GM23338 (cell line): ENCODE results near the gene PLXNA2. TPM values are rescaled to one million over a fixed set of nuclear protein-coding genes. Genes with fewer than 3 reads are reported as not detected.

Experiments used
- ATAC-seq: fragments of 200-7000 bp; cut with Tn5 transposase; 3 replicates; pipeline ENCODE4 v1.9.1; 2020
- DNase-seq: peaks from one replicate; pipeline ENCODE4 v3.0.0-alpha.2; 2015; ENCODE audit warnings: low spot score
- H2AFZ ChIP-seq: fragments of 200-600 bp; sonication (generic); 2 replicates; pipeline ENCODE4 v1.8.0; 2016; ENCODE audit warnings: antibody characterized with exemption, mild to moderate bottlenecking, moderate library complexity
- H3F3A ChIP-seq: fragments of 200-600 bp; sonication (generic); replicated peaks from 2 replicates; pipeline ENCODE4 v1.8.0; 2017; ENCODE audit warnings: antibody characterized with exemption, mixed run types, low read depth
- H3K27ac ChIP-seq: fragments of 200-600 bp; sonication (generic); 2 replicates; pipeline ENCODE4 v1.6.1; 2016; ENCODE audit warnings: low read depth
- H3K27me3 ChIP-seq: fragments of 200-600 bp; sonication (generic); 2 replicates; pipeline ENCODE4 v1.8.0; 2016; ENCODE audit warnings: mild to moderate bottlenecking, mixed run types, moderate library complexity; ENCODE audit not compliant: insufficient read depth
- H3K36me3 ChIP-seq: fragments of 200-600 bp; sonication (generic); 2 replicates; pipeline ENCODE4 v1.8.0; 2016; ENCODE audit warnings: mild to moderate bottlenecking; ENCODE audit not compliant: insufficient read depth
- H3K4me1 ChIP-seq: fragments of 200-600 bp; sonication (generic); 2 replicates; pipeline ENCODE4 v1.8.0; 2016; ENCODE audit warnings: mild to moderate bottlenecking, moderate library complexity; ENCODE audit not compliant: insufficient read depth
- H3K4me2 ChIP-seq: fragments of 200-600 bp; sonication (generic); 2 replicates; pipeline ENCODE4 v1.7.1; 2017; ENCODE audit warnings: mixed run types
- H3K4me3 ChIP-seq: fragments of 200-600 bp; sonication (generic); 2 replicates; pipeline ENCODE4 v1.6.1; 2016; ENCODE audit warnings: mixed run types
- H3K79me2 ChIP-seq: fragments of 200-600 bp; sonication (generic); replicated peaks from 2 replicates; pipeline ENCODE4 v1.8.0; 2017; ENCODE audit warnings: mild to moderate bottlenecking; ENCODE audit not compliant: insufficient read depth
- H3K9me2 ChIP-seq: fragments of 200-600 bp; sonication (generic); 2 replicates; pipeline ENCODE4 v1.8.0; 2017; ENCODE audit not compliant: insufficient read depth
- H4K20me1 ChIP-seq: fragments of 200-600 bp; sonication (generic); replicated peaks from 2 replicates; pipeline ENCODE4 v1.8.0; 2017; ENCODE audit warnings: mild to moderate bottlenecking; ENCODE audit not compliant: insufficient read depth
- H3K27ac Mint-ChIP-seq: 2 replicates; pipeline ENCODE4 v1.8.0; 2020; ENCODE audit warnings: inconsistent platforms, mild to moderate bottlenecking, moderate library complexity, mixed read lengths
- H3K27me3 Mint-ChIP-seq: 3 replicates; pipeline ENCODE4 v1.8.0; 2022; ENCODE audit warnings: low read depth, mild to moderate bottlenecking, moderate library complexity, mixed read lengths, inconsistent platforms; ENCODE audit not compliant: insufficient read depth, poor library complexity
- H3K36me3 Mint-ChIP-seq: 3 replicates; pipeline ENCODE4 v1.8.0; 2021; ENCODE audit warnings: low read depth, mild to moderate bottlenecking, inconsistent platforms, moderate library complexity, mixed read lengths
- H3K4me1 Mint-ChIP-seq: 3 replicates; pipeline ENCODE4 v1.8.0; 2020; ENCODE audit warnings: mild to moderate bottlenecking, inconsistent platforms, mixed read lengths
- H3K4me3 Mint-ChIP-seq: 3 replicates; pipeline ENCODE4 v1.8.0; 2021; ENCODE audit warnings: moderate library complexity, mild to moderate bottlenecking, inconsistent platforms, mixed read lengths
- H3K9me3 Mint-ChIP-seq: 3 replicates; pipeline ENCODE4 v1.8.0; 2020; ENCODE audit warnings: moderate library complexity, mild to moderate bottlenecking, inconsistent platforms, mixed read lengths
- CREB1 ChIP-seq: fragments of 250-450 bp; sonication (Bioruptor Pico); IDR thresholded peaks from 2 replicates; pipeline ENCODE4 v1.5.0; 2020; ENCODE audit warnings: low read depth, mild to moderate bottlenecking, moderate library complexity
- EZH2 ChIP-seq: fragments of 200-600 bp; sonication (generic); IDR thresholded peaks from one replicate; pipeline ENCODE4 v1.8.0; 2017; ENCODE audit warnings: antibody characterized with exemption, mild to moderate bottlenecking, low read depth; ENCODE audit not compliant: unreplicated experiment
- NANOG ChIP-seq: IDR thresholded peaks from 2 replicates; pipeline ENCODE4 v1.6.1; 2016; ENCODE audit warnings: antibody characterized with exemption, borderline replicate concordance
- STAT1 ChIP-seq: IDR thresholded peaks from one replicate; pipeline ENCODE4 v1.6.1; 2016; ENCODE audit warnings: antibody characterized with exemption; ENCODE audit not compliant: unreplicated experiment
- ZNF462 ChIP-seq: fragments of 250-450 bp; sonication (Bioruptor Pico); IDR thresholded peaks from 2 replicates; pipeline ENCODE4 v1.5.0; 2020; ENCODE audit warnings: mild to moderate bottlenecking, moderate library complexity
- polyA plus RNA-seq: library from polyadenylated mRNA; unstranded; fragments of >200 nt; fragmentation: Nextera tagmentation; extraction: Ambion mirVana; gene quantifications from 2 replicates; pipeline ENCODE4 v1.2.1, GENCODE V29; 2016
- total RNA-seq: library from RNA; depleted of rRNA; stranded (reverse); fragments of >200 nt; shearing (Covaris generic); gene quantifications from 2 replicates; pipeline ENCODE4 v1.2.3, GENCODE V29; 2014

The PLXNA2 gene
- total and polyA plus RNA-seq, 2 experiments from 2014 or later = 0.40 to 1.8 TPM

- Histone ChIP-seq H3K4me2 (no peak overlapping the region), H3K27ac (no peak overlapping the region), H3K9me2 (no peaks in the 10 kb centered on the region), H3F3A (no peaks in the 10 kb centered on the region), H3K79me2 (no peaks in the 10 kb centered on the region), H4K20me1 (no peaks in the 10 kb centered on the region), H3K4me1 (peaks cover 15% of the 10 kb centered on the region), H3K27me3 (peaks cover 22% of the 10 kb centered on the region), H2AFZ (no peak overlapping the region), H3K4me3 (no peak overlapping the region), H3K36me3 (no peaks in the 10 kb centered on the region)
- H3K36me3 Mint-ChIP-seq = no peaks in the 10 kb centered on the region
- ATAC-seq (no peak), DNase-seq (no peak)
- peaks cover 23% of the 10 kb centered on the region for H3K4me1 Mint-ChIP-seq
- H3K4me3 Mint-ChIP-seq = no peak overlapping the region
- H3K9me3 Mint-ChIP-seq = no peaks in the 10 kb centered on the region
- TF ChIP-seq NANOG (no peak), EZH2 (no peak), STAT1 (no peak), ZNF462 (CRISPR knock-in tag) (no peak)
- H3K27me3 Mint-ChIP-seq = peaks cover 4% of the 10 kb centered on the region
- H3K27ac Mint-ChIP-seq = no peak overlapping the region
Observed at GRCh38 chr1:208248991-208249696, 5.0 kb upstream of the PLXNA2 start.

GRCh38 chr1:208248307-208248801 is 4.2 kb upstream of the PLXNA2 start:
- Mint-ChIP-seq H3K9me3 (no peaks in the 10 kb centered on the region), H3K27me3 (peaks cover 8% of the 10 kb centered on the region), H3K4me1 (peaks cover 23% of the 10 kb centered on the region), H3K27ac (no peak overlapping the region), H3K4me3 (no peak overlapping the region), H3K36me3 (no peaks in the 10 kb centered on the region)
- peaks cover 13% of the 10 kb centered on the region for H3K4me1 ChIP-seq
- H3K79me2 ChIP-seq = no peaks in the 10 kb centered on the region
- ATAC-seq (no peak), DNase-seq (no peak)
- H3K4me3 ChIP-seq = no peak overlapping the region
- H3K27me3 ChIP-seq = peaks cover 29% of the 10 kb centered on the region
- no peaks in the 10 kb centered on the region for H3K9me2 ChIP-seq
- H3K4me2 ChIP-seq = no peak overlapping the region
- H3F3A ChIP-seq = no peaks in the 10 kb centered on the region
- no peak overlapping the region for H3K27ac ChIP-seq
- no peak overlapping the region for H2AFZ ChIP-seq
- H3K36me3 ChIP-seq = no peaks in the 10 kb centered on the region
- no peaks in the 10 kb centered on the region for H4K20me1 ChIP-seq
- no peak for TF ChIP-seq EZH2
- no peak for TF ChIP-seq ZNF462 (CRISPR knock-in tag)
- no peak for TF ChIP-seq CREB1
- no peak for TF ChIP-seq STAT1
